Measurements from ENCODE around the gene TPST2. TPM values are rescaled to one million over a fixed set of nuclear protein-coding genes. Genes with fewer than 3 reads are reported as not detected.

TPST2 gene
- total RNA-seq, 1 experiment from 2014 or later: 95.0 TPM

Other genes with a start within 250 kb of the TPST2 start
- gene ASPHD2, start 160.9 kb downstream of the TPST2 start, total RNA-seq (2014; rRNA removed; shearing (Covaris generic)): 6.2 and 7.4 TPM in 2 replicates
- gene HPS4, start 106.3 kb downstream of the TPST2 start, total RNA-seq (2014; rRNA removed; shearing (Covaris generic)): 43.1 and 63.0 TPM in 2 replicates
- 25.9 and 32.9 TPM in 2 replicates for gene SRRD, start 106.3 kb downstream of the TPST2 start, total RNA-seq (2014; rRNA removed; shearing (Covaris generic))
- gene TFIP11, start 77.7 kb downstream of the TPST2 start, total RNA-seq (2014; rRNA removed; shearing (Covaris generic)): 22.2 and 22.8 TPM in 2 replicates
- 1.9 and 3.1 TPM in 2 replicates for gene CRYBB1, start 27.9 kb upstream of the TPST2 start, total RNA-seq (2014; rRNA removed; shearing (Covaris generic))
- 0.22 TPM in 1 of 2 replicates, not detected in the other for gene CRYBA4, start 31.8 kb upstream of the TPST2 start, total RNA-seq (2014; rRNA removed; shearing (Covaris generic))
- gene MIAT, start 67.5 kb upstream of the TPST2 start, total RNA-seq (2014; rRNA removed; shearing (Covaris generic)): 3.0 and 13.4 TPM in 2 replicates

All from H7 (cell line).